Spleen (tissue), 11 donors: ENCODE results near the gene HOXC12. TPM values are rescaled to one million over a fixed set of nuclear protein-coding genes. Genes with fewer than 3 reads are reported as not detected.

Experiments
- DNase-seq: peaks from one replicate; pipeline ENCODE4 v3.0.0-alpha.2; 2020
- H3K27ac ChIP-seq, 8 donors: fragments of 200-600 bp; sonication (generic) in 7 of 8; 1 replicate in 4 of 8; 2 replicates in 4 of 8; pipeline versions ENCODE4 v1.5.0 to v1.8.0; 2016 to 2021; ENCODE audit warnings: inconsistent platforms in 4 of 8, mild to moderate bottlenecking in 4 of 8, moderate library complexity in 1 of 8
- H3K27me3 ChIP-seq, 7 donors: fragments of 200-600 bp; sonication (generic) in 6 of 7; replicated peaks in 1 of 7; 1 replicate in 4 of 7; 2 replicates in 3 of 7; pipeline versions ENCODE4 v1.5.0 to v1.8.0; 2016 to 2021; ENCODE audit warnings: inconsistent platforms in 3 of 7, mild to moderate bottlenecking in 1 of 7
- H3K36me3 ChIP-seq, 6 donors: fragments of 200-600 bp; sonication (generic) in 5 of 6; 1 replicate in 4 of 6; 2 replicates in 2 of 6; pipeline versions ENCODE4 v1.5.0 to v1.8.0; 2016 to 2021; ENCODE audit warnings: inconsistent platforms in 2 of 6
- H3K4me1 ChIP-seq, 6 donors: fragments of 200-600 bp; sonication (generic) in 5 of 6; 1 replicate in 3 of 6; 2 replicates in 3 of 6; pipeline versions ENCODE4 v1.5.0 to v1.8.0; 2016 to 2021; ENCODE audit warnings: inconsistent platforms in 3 of 6
- H3K4me3 ChIP-seq, 8 donors: fragments of 200-600 bp; sonication (generic) in 7 of 8; 1 replicate in 4 of 8; 2 replicates in 4 of 8; pipeline versions ENCODE4 v1.5.0 to v1.8.0; 2016 to 2021; ENCODE audit warnings: inconsistent platforms in 4 of 8, mild to moderate bottlenecking in 4 of 8, moderate library complexity in 2 of 8
- H3K9me3 ChIP-seq, 8 donors: fragments of 200-600 bp; sonication (generic) in 7 of 8; 1 replicate in 4 of 8; 2 replicates in 4 of 8; pipeline versions ENCODE4 v1.5.0 to v1.8.0; 2016 to 2021; ENCODE audit warnings: inconsistent platforms in 4 of 8
- POLR2A ChIP-seq, 3 donors: fragments of 450-650 bp; IDR thresholded peaks; one replicate each; pipeline ENCODE4 v1.5.1; 2017; ENCODE audit warnings: antibody characterized with exemption in 3 of 3, mild to moderate bottlenecking in 1 of 3
- POLR2AphosphoS5 ChIP-seq, 3 donors: sonication (generic); formaldehyde crosslinking; IDR thresholded peaks; one replicate each; pipeline ENCODE4 v1.5.1; 2017; ENCODE audit warnings: antibody characterized with exemption in 3 of 3
- WGBS, 5 donors: extraction: QIAGEN DNeasy Blood & Tissue Kit in 3 of 5; methylation state at CpG; one replicate each; pipeline versions ENCODE4 v1.1.5 to v1.1.7; 2013 to 2018; 5-methylcytosine and 5-hydroxymethylcytosine counted together
- intact Hi-C: fragments of 100-400 bp; cut with DNase I; formaldehyde crosslinking; loops from one replicate; pipeline ENCODE4 v1.15.0; 2023; ENCODE audit warnings: low total_unique reads
- polyA plus RNA-seq, 3 donors: library from polyadenylated mRNA; stranded (reverse); fragments of 200-250 nt; gene quantifications; one replicate each; pipeline ENCODE4 v1.2.1, GENCODE V29; 2013
- total RNA-seq, 7 donors: library from RNA; depleted of rRNA in 3 of 7; stranded (reverse); fragments of >200 nt in 3 of 7; fragmentation: NEBNext Ultra II Directional in 4 of 7; extraction: Animal tissue kit (Norgen Biotek cat#: 25700) in 4 of 7; gene quantifications; one replicate each; pipeline versions ENCODE4 v1.1.0 to v1.2.1, GENCODE V29; 2016 to 2021
- TF ChIP-seq, protein P1 (sequence below), 11 experiments: fragments of 200-600 bp in 7 of 11; fragments of 450-650 bp in 4 of 11; sonication (generic) in 4 of 11; IDR thresholded peaks in 8 of 11; conservative IDR thresholded peaks in 3 of 11; 1 replicate in 7 of 11; 2 replicates in 4 of 11; pipeline versions ENCODE4 v1.4.0 to v1.8.0; 2016 to 2021; ENCODE audit warnings: antibody characterized with exemption in 11 of 11, inconsistent platforms in 4 of 11, mild to moderate bottlenecking in 1 of 11
- donor health status: healthy with polysubstance abuse.
- donor health status: DM: no; HTN: no; CAD: no; lungs with moderate emphysema.
- donor health status: DM: no; HTN: no; CAD: no.
- donor health status: Bipolar disorder and iron deficiency.
- donor health status: healthy.
- donor health status: DM: no; HTN: no; CAD: no.
- donor health status: DM: yes; HTN: yes; CAD: no.

Gene HOXC12
- total and polyA plus RNA-seq, 10 donors = not detected

DNA sequence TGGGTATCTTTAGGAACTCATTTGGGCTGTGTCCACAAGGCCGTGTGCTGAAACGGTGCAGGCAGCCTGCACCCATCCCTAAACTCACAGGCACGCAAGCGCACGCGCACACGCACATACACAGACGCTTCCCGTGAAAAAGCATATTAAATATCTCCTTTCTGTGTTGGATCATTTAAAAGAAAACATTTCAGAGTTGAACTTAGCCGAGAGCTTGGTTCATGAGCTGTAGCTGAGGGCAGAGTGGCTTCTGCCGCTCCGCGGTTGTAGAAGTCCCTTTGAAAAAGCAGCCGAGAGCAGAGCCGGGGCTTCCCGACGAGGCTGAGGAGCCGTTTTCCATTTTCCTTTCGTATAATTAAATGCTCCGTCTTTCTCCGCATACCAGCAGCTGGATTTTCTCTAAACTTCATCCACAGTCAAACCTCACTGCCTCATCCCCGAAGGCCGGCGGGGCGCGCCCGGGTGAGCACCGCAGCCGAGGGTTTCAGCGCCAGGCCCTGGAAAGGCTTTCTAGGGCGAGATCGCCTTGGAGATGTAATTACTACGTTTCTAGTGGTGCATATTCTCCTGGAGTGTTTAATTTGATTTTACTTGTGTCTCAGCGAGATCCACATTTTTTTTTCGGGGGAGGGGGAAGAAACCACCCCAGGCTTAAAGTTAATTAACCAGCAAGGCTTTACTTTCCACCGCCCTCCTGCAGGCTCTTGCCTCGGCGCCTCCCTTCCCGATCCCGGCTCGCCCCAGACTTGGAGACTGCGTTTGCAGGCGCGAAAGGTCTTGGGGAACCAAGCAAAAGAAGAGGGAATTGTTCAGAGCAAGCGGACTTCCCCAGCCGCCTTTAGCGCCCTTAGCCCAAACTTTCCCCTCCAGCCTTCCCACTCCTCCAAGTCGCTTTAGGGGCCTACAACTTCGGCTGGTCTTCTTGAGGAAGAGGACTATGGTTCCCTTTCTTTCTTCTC is 19.0 kb upstream of the HOXC12 start:
- H3K27ac ChIP-seq = no peak overlapping the region
- H3K4me1 ChIP-seq = peaks cover 0 to 28% (median 14%) of the 10 kb centered on the region in 6 donors
- TF ChIP-seq, protein P1, sequence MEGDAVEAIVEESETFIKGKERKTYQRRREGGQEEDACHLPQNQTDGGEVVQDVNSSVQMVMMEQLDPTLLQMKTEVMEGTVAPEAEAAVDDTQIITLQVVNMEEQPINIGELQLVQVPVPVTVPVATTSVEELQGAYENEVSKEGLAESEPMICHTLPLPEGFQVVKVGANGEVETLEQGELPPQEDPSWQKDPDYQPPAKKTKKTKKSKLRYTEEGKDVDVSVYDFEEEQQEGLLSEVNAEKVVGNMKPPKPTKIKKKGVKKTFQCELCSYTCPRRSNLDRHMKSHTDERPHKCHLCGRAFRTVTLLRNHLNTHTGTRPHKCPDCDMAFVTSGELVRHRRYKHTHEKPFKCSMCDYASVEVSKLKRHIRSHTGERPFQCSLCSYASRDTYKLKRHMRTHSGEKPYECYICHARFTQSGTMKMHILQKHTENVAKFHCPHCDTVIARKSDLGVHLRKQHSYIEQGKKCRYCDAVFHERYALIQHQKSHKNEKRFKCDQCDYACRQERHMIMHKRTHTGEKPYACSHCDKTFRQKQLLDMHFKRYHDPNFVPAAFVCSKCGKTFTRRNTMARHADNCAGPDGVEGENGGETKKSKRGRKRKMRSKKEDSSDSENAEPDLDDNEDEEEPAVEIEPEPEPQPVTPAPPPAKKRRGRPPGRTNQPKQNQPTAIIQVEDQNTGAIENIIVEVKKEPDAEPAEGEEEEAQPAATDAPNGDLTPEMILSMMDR (IDR thresholded peaks at IDR 0.05 in 8 of 11, conservative IDR thresholded peaks at IDR 0.05 in 3 of 11) = no peak
- no peak for TF ChIP-seq POLR2A (IDR thresholded peaks at IDR 0.05)
- no peak for TF ChIP-seq POLR2AphosphoS5 (IDR thresholded peaks at IDR 0.05)
- no peak for DNase-seq
- peaks cover 0 to 3% (median 0%) of the 10 kb centered on the region in 8 donors for H3K9me3 ChIP-seq
- H3K4me3 ChIP-seq = no peak overlapping the region
- intact Hi-C loops = no loop called here
- peaks cover 17 to 100% (median 93%) of the 10 kb centered on the region in 7 donors for H3K27me3 ChIP-seq
- 6 to 10% (median 8%) methylated on average over 49 of the region's 49 CpGs for WGBS, 5 donors
- no peaks in the 10 kb centered on the region for H3K36me3 ChIP-seq

GRCh38 chr12:53937099-53937498 is 17.6 kb upstream of the HOXC12 start:
- WGBS, 5 donors = 12 to 19% (median 16%) methylated on average over 12 of the region's 12 CpGs
- DNase-seq = no peak
- peaks cover 16 to 100% (median 93%) of the 10 kb centered on the region in 7 donors for H3K27me3 ChIP-seq

DNA sequence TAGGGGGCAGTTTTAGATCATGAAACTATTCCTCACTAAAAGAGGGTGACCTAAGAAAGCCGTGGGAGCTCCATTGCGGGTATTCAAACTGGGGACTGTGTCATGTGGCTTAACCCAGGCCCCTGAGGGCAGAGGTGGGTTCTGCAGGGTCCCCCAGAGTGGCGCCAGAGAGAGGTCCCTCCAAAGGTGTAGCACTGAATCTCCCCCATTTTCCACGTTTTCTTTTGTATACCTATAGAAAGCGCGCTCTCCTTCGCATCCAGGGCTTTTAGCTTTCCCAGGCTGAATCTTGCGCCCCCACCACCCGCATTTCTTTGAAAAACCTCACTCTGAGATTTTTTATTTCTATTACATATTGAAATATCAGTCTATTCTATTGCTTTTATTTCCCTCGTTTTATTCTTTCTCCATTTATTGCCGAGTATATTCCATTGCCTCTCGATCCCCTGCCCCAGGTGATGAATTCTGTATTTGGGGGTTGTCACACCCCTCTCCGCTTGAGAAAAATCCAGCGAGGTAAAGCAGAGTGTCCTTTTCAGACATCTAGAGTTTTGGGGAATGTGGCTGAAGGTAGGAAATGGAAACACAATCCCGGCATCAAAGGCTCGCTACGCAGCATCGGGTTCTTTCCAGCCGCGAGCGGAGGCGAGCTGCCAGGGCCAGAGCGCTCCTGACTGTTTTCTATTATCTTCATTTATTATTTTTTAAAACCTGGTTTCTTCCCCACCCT is 16.9 kb upstream of the HOXC12 start:
- no peaks in the 10 kb centered on the region for H3K36me3 ChIP-seq
- peaks cover 0 to 3% (median 0%) of the 10 kb centered on the region in 8 donors for H3K9me3 ChIP-seq
- no peak overlapping the region for H3K27ac ChIP-seq
- no peak overlapping the region for H3K4me3 ChIP-seq
- H3K4me1 ChIP-seq = peaks cover 0 to 28% (median 14%) of the 10 kb centered on the region in 6 donors
- DNase-seq = no peak
- peaks cover 16 to 100% (median 93%) of the 10 kb centered on the region in 7 donors for H3K27me3 ChIP-seq
- intact Hi-C loops = no loop called here
- 17 to 26% (median 21%) methylated on average over 23 of the region's 23 CpGs for WGBS, 5 donors
- TF ChIP-seq POLR2A (IDR thresholded peaks at IDR 0.05) = no peak
- TF ChIP-seq, protein P1 (IDR thresholded peaks at IDR 0.05 in 8 of 11, conservative IDR thresholded peaks at IDR 0.05 in 3 of 11) = no peak
- no peak for TF ChIP-seq POLR2AphosphoS5 (IDR thresholded peaks at IDR 0.05)

More at GRCh38 chr12:53937099-53937498, 17.6 kb upstream of the HOXC12 start:
- H3K9me3 ChIP-seq = peaks cover 0 to 3% (median 0%) of the 10 kb centered on the region in 8 donors
- H3K4me3 ChIP-seq = no peak overlapping the region
- TF ChIP-seq, protein P1 (IDR thresholded peaks at IDR 0.05 in 8 of 11, conservative IDR thresholded peaks at IDR 0.05 in 3 of 11) = no peak
- intact Hi-C loops = no loop called here
- no peaks in the 10 kb centered on the region for H3K36me3 ChIP-seq
- peaks cover 0 to 28% (median 14%) of the 10 kb centered on the region in 6 donors for H3K4me1 ChIP-seq
- no peak overlapping the region for H3K27ac ChIP-seq
